Measurements from ENCODE around the gene CNTN2.

DNA sequence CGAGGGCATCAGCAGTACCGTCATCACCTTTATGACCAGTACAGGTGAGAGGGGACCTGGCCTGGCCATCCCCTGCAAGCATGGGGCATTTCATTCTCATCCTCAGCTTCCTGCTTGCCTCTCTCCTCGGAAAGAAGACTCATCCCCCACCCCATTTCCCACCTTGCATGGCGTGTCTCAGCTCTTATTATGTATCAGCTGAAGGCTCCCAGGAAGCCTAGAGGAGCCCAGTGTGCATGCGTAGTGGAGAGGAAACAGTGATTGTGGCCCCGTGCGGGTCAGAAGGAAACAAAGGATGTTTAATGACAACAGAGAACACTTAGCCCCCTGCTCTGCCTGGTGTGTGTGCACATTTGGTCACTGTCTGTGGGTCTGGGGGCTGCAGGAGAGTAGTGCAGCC, 40.3 kb upstream of the CNTN2 start:
- TF ChIP-seq, protein P1, sequence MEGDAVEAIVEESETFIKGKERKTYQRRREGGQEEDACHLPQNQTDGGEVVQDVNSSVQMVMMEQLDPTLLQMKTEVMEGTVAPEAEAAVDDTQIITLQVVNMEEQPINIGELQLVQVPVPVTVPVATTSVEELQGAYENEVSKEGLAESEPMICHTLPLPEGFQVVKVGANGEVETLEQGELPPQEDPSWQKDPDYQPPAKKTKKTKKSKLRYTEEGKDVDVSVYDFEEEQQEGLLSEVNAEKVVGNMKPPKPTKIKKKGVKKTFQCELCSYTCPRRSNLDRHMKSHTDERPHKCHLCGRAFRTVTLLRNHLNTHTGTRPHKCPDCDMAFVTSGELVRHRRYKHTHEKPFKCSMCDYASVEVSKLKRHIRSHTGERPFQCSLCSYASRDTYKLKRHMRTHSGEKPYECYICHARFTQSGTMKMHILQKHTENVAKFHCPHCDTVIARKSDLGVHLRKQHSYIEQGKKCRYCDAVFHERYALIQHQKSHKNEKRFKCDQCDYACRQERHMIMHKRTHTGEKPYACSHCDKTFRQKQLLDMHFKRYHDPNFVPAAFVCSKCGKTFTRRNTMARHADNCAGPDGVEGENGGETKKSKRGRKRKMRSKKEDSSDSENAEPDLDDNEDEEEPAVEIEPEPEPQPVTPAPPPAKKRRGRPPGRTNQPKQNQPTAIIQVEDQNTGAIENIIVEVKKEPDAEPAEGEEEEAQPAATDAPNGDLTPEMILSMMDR (conservative IDR thresholded peaks at IDR 0.05), result no peak
- TF ChIP-seq ZFX (IDR thresholded peaks at IDR 0.05), result no peak
